HG03175 (cell line): Measurements from ENCODE around the gene NANOS3.

Experiments used
- ATAC-seq: cut with Tn5 transposase; IDR thresholded peaks from one replicate; pipeline ENCODE4 v1.9.1; 2021; ENCODE audit warnings: mild to moderate bottlenecking, moderate library complexity; ENCODE audit not compliant: unreplicated experiment

The NANOS3 gene

DNA sequence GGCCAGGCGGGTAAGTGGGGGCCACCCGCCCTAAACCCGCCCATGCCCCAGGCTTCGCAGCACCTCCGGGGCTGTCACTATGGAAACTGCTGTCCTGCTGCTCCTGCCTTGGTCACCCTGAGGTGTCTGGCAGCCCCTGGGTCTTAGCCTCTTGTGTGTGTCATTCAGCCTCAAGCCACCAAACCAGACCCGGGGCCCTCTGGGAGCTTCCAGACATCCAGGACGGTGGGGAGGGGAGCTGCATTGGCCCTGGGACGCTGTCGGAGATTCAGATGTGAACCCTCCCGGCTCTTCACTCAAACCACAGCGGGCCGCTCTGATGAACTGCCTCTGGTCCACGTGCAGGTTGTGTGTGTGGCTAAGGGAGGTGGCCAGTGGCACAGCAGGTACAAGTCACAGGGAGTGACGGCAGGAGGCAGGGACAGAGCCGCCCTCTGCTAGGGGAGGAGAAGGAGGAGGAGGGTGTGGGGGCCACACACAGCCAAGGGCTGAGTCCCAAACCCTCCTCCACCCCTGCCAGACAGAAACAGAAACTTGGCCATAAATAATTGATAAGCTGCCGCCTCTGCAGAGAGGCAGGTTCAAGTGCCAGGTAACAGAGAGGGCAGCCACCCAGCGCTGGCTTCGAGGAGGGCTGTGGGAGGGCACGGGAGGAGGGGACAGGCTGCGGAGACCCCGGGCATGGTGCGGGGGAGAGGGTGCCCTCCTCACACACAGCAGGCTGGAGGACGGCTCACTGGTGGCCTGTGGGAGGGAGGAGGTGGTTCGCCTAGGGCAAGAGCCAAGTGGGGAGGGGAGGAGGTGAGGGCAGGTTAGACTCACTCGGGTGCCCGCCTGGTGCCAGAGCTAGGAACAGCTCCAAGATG is 8.0 kb downstream of the NANOS3 start:
- no peak for ATAC-seq

DNA sequence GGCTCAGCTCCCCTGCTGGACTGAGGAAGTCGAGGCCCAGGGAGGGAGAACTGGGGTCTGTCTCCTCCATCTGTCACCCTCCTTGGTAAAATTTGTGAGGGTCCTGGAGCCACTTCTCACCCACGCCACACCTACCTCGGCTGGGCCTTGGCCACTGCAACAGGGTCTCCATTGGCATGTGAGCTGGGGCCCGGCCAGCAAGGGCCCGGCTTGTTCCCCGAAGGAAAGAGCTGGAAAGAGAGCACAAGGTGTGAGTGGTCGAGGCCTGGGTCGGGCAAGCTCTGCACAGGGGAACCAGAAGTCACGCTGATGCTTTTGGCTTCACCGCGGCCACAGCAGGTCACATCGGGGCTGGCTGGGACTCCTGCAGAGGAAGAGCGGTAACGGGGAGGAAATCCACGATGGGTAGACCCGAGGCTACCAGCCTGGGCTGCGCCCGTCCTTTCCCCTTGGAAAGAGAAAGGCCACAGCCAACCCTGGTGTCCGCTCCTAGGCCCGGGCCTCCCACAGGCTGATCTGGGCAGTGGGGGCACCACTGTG is 9.0 kb downstream of the NANOS3 start:
- no peak for ATAC-seq

DNA sequence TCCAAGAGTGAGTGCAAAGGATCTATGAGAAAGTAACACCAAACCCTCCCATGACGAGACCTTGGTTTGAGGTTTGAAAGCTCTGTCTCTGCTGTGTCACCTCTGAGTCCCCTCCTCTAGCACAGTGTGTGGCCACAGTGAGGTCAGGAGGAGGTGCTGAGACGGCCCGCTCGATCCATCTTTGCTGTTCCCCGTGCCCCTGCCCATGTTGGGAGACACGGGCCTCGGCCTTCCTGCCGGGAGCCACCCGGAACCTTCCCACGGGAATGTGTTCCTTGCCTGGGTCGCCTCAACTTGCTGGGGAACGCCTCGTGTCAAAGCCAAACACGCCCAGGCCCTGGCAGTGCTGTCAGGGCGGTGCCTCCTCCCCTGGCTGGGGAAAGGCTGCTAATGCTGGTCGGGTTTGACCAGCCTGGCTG is 10.1 kb downstream of the NANOS3 start:
- no peak for ATAC-seq

DNA sequence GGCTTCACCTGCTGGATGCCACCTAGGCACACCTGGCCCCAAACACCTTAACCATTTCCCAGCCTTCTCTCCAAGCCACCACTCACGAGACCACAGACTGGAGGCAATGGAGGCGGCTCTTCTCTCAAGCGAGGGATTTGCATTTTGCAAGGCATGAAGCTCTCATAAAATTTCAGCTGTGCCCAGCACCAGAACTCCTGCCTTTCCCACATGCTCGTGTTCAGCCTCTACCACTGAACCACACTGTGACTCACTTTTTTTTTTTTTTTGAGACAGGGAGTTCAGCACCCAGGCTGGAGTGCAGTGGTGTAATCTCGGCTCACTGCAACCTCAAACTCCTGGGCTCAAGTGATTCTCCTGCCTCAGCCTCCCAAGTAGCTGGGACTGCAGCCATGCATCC is 10.6 kb downstream of the NANOS3 start:
- ATAC-seq: no peak

DNA sequence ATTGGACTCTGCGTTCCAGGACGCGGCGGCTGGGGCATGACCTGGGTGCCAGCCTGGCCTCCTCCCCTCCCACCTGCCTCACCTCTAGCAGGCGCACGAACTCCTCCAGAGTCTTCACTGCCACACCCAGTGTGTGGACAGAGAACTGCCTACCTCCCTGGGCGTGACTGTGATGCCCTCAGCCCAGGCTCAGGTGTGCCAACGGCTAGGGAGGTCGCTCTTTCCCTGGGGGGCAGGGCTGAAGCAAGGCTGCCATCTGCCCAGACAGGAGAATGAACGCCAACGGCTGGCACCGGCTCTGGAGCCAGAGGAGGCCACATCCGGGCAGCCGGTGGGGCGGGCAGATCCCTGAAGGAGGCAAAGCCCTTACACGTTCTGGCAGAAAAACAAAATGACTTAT is 11.3 kb downstream of the NANOS3 start:
- ATAC-seq: no peak

DNA sequence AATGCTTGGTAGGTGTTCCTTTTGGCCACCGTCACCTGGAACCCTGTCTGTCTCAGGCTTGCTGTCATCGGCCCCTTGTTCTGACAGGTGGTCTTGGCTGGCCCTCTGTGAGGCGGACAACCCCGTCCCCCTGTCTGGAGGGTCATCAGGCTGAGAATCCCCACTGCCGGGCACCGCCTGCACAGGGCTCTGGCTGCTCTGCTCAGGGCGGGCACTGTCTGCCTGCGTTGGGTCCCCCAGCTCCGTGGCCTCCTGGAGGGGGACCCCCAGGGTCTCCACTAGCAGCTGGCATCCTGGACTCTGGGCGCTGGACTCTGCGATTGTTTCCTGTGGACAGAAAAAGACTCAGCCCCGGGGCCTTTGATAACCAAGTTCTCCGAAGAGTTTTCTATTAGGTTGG is 13.2 kb downstream of the NANOS3 start:
- no peak for ATAC-seq

DNA sequence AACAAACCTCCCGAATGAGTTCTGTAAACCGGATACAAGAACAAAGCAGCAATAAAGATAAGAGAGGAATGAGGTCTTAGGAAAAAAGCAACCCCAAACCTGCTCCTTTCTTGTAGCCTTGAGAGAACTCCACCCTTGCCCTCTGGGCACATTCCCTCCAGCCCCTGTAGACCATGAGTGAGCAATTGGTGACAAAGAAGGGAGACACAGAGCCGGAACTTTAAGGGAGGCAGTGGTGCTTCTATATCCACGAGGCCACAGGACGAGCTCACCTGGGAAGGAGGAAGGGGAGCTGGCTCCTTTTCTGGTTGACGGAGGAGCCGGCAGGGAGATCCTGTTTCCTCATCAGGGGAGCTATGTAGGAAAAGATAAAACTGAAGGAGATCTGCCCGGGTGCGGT is 15.9 kb downstream of the NANOS3 start:
- ATAC-seq: no peak

DNA sequence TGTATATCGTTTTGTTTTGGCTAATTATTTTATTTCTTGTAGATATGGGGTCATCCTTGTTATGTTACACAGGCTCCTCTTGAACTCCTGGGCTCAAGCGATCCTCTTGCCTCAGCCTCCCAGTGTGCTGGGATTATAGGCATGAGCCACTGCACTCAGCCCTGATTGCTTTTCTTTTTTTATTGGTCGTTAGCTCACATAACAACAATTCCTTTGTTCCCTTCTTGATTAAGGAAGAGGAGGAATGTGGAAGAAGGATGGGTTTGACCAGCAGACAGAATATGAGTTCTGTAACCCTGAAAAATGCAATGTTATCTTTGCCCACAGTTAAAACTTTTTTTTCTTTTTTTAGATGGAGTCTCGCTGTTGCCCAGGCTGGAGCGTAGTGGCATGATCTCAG is 17.6 kb downstream of the NANOS3 start:
- ATAC-seq: no peak

DNA sequence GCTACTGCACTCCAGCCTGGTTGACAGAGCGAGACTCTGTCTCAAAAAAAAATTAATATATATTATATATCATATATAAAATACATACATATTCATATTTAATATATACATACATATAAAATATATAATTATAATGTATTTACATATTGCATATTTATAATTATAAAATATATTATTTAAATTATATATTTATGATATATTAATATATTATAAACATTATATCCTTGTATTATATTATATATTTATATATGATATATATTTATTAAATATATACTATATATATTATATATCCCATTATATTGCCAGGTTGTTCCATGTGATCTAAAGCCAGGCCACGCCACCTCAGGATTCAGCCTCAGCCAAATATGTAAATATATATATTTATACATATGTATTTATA is 19.3 kb downstream of the NANOS3 start:
- ATAC-seq: no peak

DNA sequence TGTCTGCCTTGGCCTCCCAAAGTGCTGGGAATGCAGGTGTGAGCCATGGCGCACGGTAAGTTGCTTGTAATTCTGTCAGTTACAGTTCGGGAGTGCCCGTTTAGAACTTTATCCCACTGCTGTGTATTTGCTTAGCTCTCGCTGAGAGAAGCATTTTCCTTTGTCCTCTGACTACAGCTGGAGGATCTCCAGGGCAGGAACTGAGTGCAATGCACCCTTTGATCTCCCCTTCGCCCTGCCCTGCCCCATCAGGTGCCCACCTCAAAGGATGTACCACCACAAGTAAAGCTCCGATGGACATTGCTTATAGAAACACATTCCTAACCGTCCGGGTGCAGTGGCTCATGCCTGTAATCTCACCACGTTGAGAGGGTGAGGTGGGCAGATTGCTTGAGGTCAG is 22.5 kb downstream of the NANOS3 start:
- no peak for ATAC-seq

DNA sequence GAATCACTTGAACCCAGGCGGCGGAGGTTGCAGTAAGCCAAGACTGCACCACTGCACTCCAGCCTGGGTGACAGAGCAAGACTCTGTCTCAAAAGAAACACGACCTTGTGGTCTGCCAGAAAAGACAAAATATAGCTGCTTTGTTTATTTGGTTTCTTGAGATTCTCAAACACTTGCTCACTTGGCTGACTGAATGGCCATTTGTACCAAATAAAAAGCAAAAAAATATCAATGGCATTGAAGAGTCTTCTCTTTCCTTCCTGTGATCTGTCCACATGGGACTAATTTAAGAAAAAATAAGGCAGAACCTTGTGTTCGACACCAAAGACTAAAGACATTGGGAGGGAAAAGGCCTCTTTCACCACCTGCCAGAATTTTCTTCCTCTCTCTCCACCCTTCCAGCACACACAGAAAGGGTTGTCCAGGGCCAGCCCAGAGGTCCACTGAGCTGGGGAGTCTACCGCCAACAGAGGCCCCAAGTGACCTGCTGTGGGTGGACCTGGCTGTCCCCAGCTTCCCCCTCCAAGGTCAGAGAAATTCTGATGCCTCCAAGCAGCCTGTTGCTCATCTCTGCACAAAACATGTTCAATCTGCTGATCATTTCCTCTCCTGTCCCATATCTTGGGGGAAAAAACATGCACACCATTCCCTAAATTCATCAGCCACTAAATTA is 23.1 kb downstream of the NANOS3 start:
- no peak for ATAC-seq

DNA sequence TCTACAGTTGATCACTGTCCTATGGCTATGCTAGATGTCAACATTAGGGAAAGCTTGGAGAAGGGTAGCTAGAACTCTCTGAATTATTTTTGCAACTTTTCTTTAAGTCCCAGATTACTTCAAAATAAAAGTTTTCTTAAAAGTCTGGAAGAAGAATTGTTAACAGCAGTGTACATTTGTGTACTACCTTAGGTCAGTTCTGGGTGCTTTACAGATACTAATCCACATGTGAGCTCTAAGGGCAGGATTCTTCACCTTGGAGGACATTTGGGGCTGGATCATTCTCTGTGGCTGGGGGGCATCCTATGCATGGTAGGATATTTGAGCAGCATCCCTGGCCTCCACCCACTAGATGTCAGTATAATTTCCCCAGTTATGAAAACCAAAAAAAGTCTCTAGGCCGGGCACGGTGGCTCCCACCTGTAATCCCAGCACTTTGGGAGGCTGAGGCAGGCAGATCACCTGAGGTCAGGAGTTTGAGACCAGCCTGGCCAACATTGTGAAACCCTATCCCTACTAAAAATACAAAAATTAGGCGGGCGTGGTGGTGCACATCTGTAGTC is 26.1 kb downstream of the NANOS3 start:
- no peak for ATAC-seq

DNA sequence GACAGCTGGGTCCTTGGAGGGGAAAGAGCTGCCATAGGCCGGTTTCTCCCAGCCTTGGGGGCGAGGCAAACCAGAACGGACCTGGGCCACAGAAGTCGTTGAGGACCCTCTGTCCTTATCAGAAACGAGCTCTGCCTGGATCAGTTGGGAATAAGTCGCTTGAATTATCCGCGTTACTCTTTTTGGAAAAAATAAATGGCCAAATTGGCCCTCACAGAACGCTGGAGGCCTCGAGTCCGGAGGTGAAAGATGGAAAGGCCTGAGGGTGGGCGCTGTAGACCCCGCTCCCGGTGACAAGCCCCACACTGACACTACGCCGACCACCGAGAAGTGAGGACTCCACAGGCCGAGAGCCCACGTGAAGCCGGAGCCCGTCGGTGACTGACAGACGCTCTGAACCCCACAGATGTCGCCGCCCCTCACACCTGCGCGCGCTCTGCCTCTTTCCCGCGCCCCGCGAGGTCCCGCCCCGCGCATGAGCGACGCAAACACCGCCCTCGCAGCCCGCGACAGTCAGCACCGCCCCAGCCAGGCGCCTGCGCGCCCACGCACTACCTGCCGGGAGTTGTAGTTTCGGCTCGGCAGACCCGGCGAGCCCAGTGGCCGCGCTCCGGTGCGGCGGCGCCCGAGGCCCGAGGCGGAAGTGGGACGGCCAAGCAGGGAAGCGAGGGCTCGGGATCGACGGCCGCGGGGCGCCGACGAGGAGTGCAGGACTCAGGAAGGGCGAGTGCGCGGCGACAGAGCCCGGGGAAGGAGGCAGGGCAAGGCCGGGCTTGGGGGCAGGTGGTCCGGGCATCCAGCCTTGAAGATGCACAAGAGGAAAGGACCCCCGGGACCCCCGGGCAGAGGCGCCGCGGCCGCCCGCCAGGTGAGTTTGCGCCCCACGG is 28.9 kb downstream of the NANOS3 start, which contains the start of the genes BRME1 and CC2D1A:
BRME1 (minus strand) TSS at position 484 of the 887 bp plus-strand sequence. CDS start 1,225 bp downstream, outside the sequence.
CC2D1A (plus strand) TSS at position 568 of the 887 bp plus-strand sequence; CDS start at position 809, 241 bp downstream.
- peak; percentile 89 for ATAC-seq

DNA sequence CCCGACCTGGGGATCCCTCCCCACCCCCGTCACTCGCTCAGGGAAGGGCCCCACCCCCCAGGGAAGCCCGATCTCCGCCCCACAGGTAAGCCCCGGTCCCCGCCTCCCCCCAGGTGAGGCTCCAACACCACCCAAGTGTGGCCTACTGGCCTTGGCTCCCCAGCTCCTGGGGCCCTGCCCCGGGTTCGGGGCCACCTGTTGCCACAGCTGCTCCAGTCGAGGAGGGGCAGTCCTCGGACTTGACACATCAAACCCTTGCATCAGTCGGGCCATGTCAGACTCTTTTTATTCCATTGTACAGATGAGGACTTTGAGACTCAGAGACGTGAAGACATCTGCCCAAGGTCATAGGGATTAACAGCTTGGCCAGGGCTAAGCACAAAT is 29.6 kb downstream of the NANOS3 start:
- peak; percentile 14 for ATAC-seq

DNA sequence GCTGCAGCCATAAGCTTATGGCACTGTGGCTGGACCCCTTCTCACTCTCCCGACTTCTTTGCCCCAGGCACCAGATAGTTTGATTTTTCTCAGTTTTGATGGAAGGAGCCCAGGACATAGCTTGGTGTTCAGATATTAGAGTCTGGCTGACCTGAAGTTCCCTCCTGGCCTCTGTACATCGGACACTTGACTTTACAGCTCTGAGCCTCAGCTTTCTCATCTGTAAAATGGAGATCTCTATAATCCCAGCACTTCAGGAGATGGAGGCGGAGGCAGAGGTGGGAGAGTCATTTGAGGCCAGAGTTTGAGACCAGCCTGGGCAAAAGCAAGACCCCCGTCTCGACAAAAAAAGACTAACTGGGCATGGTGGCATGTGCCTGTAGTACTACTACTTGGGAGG is 30.0 kb downstream of the NANOS3 start:
- no peak for ATAC-seq

DNA sequence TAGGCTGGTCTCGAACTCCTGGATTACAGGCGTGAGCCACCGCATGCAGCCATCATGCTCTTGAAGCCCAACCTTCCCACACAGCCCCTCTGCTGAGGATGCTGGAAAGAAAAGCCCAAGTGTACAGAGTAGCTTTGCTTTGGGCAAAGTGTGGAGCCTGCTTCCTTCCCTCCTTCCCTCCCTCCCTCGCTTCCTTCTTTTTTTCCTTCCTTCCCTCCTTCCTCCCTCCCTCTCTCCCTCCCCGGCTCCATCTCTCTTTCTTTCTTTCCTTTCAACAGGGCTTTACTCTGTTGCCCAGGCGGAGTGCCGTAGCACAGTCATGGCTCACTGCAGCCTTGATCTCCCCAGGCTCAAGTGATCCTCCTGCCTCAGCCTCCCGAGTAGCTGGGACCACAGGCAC is 31.7 kb downstream of the NANOS3 start:
- ATAC-seq: no peak

DNA sequence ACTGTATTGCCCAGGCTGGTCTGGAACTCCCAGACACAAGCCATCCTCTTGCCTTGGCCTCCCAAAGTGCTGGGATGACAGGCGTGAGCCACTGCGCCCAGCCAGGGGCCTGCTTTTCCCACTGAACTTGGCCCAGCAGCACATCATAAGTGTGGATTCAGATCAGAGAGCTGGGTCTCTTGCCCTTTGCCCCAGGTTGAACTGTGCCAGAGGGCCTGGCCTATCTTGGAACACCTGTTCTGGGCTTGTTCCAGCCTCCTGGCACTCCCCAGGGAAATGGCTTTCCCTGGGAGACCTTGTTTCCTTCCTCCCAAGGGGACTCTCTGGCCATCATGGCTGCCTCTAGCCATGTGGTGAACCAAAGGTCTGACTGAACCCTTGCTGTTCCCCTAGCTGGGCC is 32.5 kb downstream of the NANOS3 start:
- no peak for ATAC-seq

DNA sequence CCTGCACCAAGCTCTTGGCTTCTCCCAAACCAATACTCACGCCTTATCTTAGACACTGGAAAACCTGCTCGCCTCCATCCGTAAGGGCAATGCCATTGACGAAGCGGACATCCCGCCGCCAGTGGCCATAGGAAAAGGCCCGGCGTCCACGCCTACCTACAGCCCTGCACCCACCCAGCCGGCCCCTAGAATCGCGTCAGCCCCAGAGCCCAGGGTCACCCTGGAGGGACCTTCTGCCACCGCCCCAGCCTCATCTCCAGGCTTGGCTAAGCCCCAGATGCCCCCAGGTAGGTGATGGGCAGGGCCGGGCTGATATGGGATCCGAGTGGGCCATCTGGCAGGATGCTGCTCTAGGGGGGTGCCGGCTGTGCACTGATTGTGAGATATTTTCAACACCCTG is 36.4 kb downstream of the NANOS3 start:
- ATAC-seq: no peak

DNA sequence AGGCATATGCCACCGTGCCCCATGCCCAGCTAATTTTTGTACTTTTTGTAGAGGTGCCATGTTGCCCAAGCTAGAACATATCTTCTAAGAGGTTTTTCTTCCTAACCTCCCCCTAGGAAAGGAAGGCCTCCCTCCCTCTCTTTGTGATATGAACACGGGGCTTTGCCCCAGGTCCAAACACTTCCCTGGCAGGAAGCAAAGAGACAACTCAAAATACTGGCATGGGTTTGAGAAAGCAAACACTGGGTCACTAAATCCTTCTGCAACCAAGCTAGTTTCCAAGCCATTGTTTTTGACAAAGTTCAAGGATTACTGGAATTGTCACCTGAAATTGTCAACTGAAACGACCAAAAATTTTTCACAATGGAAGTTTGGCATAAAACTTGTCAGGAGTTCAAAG is 37.8 kb downstream of the NANOS3 start:
- ATAC-seq: no peak

DNA sequence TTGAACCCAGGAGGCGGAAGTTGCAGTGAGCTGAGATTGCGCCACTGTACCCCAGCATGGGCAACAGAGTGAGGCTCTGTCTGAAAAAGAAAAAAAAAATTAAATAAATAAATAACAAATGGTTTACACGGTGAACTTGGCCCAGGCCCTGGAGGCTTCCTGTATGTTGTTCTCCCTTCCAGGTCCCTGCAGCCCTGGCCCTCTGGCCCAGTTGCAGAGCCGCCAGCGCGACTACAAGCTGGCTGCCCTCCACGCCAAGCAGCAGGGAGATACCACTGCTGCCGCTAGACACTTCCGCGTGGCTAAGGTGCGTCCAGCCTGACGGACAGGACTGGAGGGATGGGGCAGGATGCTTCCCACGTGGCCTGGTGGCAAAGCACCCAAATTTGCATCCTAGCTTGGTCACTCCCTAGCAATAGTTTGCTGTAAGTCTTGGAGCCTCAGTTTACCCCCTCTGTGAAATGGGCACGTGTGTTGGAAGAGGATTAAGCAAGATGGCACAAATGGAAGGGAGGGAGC is 41.0 kb downstream of the NANOS3 start:
- ATAC-seq: no peak
